HG02623 (cell line): ENCODE data around the gene CROT.

Source experiments
- ATAC-seq: cut with Tn5 transposase; IDR thresholded peaks from one replicate; pipeline ENCODE4 v1.9.1; 2021; ENCODE audit warnings: moderate library complexity; ENCODE audit not compliant: unreplicated experiment

Gene CROT

DNA sequence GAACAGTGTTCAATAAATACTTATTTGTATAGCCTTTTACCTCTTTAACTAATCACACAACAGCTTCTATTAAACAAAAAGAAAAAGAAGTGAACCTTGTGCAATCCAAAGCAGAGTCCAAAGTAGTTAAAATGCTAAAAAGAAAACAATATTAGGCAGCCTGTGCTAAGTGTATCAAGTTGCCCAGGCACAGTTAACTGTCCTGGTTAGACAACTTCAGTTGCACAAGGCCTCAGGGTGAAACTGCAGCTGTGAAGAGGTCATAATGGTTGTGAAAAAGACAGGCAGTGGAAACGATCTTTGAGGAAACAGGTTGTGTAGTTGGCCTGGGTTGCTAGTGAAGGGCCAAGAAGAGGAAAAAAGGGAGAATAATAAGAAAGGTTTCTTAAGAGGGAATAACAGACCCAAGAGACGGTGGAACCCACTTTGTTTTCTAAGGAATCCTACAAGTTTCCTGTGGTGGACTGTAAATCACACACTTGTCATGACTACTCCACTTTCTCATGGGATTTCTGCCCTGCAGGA, 6.0 kb upstream of the CROT start:
- ATAC-seq, result no peak

DNA sequence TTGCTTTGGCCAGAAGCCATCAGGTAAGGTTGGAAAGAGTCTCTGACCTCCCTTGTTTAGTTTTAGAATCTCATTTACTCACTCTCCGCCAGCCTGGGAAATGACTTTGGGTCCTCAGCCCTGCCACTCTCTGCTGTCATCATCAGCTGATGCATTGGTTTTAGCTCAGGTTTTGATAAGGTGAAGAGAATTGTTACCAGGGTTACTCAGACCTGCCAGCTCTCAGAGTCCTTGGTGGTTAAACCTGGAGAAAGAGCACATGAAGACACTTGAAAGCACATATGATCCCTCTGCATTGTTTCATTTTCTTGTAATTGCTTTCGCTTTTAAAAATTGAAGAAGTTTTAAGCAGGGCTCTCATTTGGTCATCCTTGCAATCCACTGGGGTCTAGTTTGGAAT, 4.0 kb upstream of the CROT start:
- no peak for ATAC-seq

DNA sequence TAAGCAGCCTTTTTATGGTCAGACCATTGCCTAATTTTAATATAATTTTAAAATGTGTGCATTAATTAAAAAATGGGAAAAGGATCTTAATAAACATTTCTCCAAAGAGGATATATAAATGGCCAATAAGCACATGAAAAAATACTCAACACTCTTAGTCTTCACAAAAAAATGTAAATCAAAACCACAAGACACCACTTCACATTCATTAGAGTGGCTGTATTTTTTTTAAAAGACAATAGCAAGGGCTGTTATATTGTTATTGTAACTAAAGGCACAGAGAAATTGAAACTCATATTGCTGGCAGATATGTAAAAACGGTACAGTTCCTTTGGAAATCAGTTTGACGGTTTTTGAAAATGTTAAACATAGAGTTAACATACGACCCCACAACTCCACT, 3.2 kb upstream of the CROT start:
- ATAC-seq, result no peak

GRCh38 chr7:87344446-87344845, 1.0 kb upstream of the CROT start:
- no peak for ATAC-seq

- no peak for ATAC-seq
Measured at GRCh38 chr7:87345962-87346371, 503 bp downstream of the CROT start.

DNA sequence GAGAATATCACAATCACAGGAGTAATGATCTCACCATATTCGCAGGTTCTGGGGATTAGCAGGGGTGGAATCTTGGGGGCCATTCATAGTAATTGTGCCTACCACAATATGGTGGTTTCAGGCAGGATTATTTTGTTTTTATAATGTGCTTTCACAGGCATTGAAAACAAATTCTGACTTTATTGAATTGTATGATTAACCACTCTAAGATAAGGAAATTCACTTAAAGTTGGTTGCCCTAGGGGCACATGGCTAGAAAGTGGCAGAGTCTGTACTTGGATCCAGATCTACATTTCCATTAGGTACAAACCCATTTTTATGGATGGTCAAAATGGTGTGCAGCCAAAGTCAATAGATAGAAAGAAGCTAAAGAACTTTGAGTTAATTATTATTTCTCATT, 1.7 kb downstream of the CROT start:
- ATAC-seq, result no peak

DNA sequence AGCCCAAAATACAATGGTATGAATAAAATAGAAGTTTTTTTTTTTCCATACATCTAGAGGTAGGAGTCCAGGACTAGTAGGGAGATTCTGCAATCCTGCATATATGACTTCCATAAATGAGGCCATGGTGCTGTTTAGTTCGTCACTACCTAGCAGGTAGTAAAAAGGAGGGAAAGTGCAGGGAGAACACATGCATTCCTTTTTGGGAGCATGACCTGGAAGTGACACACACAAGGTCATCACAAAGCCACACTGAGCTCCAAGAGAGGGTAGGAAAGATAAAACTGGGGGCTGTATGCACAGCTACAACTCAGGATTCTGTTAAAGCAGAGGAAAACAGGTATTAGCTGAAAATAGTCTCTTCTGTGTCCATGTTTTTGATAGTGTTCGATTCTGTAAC, 2.2 kb downstream of the CROT start:
- ATAC-seq, result no peak

DNA sequence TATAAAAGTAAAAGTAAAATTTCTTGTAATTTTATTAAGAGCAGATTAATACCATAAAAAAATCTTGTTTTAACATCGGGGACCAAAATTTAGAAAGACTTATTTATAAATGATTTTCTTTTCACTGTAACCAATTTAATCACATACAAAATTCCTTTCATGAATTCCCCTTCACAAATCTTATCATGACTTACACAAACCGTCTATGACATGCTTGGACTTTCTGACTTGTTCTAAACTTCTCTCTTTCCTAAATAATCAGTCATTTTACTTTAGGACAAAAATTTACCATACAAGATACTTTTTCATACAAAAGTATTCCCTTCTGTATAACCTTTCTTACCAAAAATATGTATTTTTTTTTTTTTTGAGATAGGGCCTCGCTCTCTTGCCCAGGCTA, 9.3 kb downstream of the CROT start:
- ATAC-seq, result no peak

- ATAC-seq, result no peak
Measured at GRCh38 chr7:87356448-87356847, 11.0 kb downstream of the CROT start.

DNA sequence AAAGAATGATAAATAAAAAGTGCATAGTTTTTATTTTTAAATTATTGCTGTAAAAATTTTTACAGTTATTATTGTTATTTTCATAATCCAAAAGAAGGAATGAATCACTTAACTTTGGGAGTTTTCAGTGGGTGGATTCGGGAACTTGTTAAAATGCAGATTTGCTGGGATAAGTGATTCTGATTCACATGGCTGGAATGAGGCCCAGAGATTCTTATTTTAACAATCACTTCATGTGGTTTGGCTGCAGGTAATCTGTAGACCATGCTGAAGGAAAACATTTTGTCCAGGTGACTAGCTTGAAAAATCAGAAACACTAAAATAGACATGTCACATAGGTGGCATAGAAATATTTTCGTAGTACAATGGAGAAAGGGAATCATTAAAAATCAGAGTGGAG, 13.9 kb downstream of the CROT start:
- no peak for ATAC-seq

GRCh38 chr7:87361320-87361719, 15.9 kb downstream of the CROT start:
- no peak for ATAC-seq

DNA sequence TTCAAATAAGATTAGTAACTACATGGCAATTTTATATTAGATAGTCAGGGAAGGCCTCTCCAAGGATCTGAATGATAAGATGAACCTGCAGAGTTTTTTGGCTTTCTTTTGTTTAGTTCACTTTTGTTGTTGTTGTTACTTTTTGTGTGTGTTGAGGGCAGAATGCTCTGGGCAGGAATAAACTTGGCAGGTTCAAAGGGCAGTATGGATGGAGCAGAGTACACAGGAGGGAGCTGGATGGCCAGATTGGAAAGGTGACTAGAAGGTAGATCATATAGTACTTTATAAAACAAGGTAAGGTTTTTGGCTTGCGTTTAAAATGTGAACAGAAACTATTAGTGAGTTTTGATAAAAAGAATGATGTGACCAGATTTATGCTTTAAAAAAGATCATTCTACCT, 17.9 kb downstream of the CROT start:
- ATAC-seq, result no peak

- ATAC-seq, result no peak
Measured at GRCh38 chr7:87364246-87364645, 18.8 kb downstream of the CROT start.

GRCh38 chr7:87369216-87369615, 23.8 kb downstream of the CROT start:
- ATAC-seq, result no peak

DNA sequence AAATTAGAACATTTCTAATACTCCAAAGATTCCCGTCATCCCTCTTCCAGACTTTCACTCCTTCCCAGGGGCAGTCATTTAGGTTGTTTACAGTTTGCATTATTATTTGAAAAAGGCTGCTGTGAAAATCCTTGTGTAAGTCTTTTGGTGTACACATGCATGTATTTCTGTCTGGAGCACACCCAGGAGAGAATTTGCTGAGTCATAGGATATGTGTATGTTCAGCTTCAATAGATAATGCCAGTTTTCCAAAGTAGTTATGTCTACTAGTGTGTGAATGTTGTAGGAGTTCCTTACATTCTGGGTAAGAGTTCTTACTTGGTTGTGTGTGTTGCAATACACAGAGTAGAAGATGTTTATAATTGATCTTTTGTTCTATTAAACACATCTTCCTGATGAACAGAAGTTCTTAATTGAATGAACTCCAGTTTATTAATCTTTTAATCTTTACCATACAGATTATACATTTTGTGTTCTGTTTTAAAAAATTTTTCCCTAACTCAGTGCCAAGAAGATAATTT, 25.3 kb downstream of the CROT start:
- ATAC-seq, result no peak

DNA sequence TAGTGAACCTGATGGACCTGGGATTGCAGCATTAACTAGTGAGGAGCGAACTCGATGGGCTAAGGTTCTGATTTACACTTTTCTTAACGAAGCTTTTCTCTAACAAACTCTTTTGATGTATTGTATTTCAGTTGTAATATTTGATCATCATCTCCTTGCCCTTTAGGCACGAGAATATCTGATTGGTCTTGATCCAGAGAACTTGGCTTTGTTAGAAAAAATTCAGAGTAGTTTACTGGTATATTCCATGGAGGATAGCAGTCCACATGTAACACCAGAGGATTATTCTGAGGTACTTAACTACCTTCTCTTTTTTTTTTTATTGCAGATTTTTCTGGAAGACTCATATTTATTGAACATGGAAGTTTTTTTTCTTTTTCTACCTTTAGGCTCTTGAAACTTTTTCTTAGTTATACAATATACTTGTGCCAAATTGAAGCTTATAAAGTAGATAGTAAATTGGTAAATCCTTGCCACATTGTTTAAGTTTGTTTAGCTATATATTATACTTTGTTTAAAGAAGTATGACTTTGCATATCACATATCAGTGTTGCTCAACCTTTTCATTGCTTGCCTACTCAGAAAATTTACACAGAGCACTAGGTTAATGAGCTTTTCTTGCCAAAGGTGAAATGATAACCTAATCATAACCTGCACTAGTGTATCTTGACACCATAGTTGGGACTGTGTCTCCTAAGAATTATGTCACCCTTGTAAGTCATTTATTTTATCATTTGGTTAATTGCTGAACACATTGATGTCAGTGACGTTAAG, 30.4 kb downstream of the CROT start:
- ATAC-seq, result no peak

DNA sequence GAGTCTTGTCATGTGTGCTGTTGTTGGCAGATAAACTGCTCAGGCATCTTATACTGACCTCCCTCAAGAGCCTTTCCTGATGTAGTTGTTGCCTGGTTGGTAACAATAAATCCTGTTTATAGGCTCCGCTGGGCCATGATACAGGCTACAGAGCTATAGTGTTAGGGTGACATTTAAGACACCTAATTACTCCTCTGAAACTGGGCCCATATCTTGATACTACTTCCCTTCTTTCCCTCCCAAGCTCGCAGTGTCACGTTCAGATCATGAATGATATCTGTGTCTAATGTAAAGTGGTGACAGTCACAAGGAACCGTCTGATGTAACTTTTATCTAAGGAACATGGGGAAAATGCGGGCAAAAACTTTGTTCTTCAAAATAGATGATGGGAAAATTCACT, 35.4 kb downstream of the CROT start:
- no peak for ATAC-seq

GRCh38 chr7:87391020-87391701, 45.7 kb downstream of the CROT start:
- no peak for ATAC-seq

GRCh38 chr7:87395442-87396020, 50.1 kb downstream of the CROT start:
- ATAC-seq, result no peak

GRCh38 chr7:87398446-87398845, 53.0 kb downstream of the CROT start:
- ATAC-seq, result no peak

- ATAC-seq, result no peak
Measured at GRCh38 chr7:87404674-87405073, 59.2 kb downstream of the CROT start.

DNA sequence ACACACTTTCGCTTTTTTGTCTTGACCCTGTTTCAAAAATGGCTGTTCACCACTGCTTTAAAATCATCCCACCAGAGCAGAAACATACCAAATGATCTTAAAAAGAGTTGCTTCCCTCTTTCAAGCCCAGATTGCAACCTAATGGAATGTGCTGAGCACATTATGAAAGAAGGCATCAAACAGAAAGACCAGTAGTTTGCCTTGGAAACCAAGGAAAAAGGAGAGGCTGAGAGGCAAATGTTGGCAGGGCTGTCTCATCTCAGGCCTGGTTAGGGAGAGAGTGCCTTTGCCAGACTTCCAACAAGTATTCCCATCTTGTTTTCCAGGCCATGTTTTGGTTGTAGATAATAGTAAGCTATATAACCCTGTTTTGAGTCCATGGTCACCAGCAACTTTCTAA, 65.7 kb downstream of the CROT start:
- no peak for ATAC-seq
